GM19468 (cell line): ENCODE results near the gene CALD1.

Source experiments
- ATAC-seq: cut with Tn5 transposase; IDR thresholded peaks from one replicate; pipeline ENCODE4 v1.9.1; 2021; ENCODE audit warnings: mild to moderate bottlenecking, moderate library complexity, moderate number of reproducible peaks; ENCODE audit not compliant: unreplicated experiment; ENCODE audit errors: extremely low read depth

Gene CALD1

GRCh38 chr7:134851141-134851540, 71.7 kb downstream of the CALD1 start:
- no peak for ATAC-seq

- no peak for ATAC-seq
These were observed 73.2 kb downstream of the CALD1 start for GRCh38 chr7:134852625-134853024.

DNA sequence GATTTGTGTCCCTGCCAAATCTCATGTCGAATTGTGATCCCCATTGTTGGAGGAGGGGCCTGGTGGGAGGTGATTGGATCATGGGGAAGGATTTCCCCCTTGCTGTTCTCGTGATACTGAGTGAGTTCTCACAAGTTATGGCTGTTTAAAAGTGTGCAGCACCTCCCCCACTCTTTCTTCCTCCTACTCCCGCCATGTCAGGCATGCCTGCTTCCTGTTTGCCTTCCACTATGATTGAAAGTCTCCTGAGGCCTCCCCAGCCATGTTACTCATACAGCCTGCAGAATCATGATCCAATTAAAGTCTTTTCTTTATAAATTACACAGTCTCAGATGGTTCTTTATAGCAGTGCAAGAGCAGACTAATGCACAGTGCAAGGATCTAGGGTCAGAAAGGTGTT, 75.4 kb downstream of the CALD1 start:
- ATAC-seq, result no peak

DNA sequence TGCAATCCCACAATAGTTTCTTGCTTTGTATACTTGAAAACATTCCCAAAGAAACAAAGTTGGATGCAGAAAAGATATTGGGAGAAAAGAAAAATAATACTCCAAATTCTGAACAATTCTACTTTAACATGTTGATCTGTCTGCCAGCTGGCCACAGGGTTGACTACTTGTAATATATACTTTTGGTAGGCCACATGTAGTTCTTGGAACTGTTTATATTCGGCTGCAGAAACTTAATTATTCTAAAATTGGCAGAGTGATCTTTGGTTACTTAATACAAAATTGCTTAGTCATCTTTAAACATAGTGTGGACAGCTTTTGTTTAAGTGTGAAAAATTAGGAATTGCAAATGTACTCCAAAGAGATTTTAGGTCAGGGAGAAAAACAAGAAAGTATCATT, 76.0 kb downstream of the CALD1 start:
- no peak for ATAC-seq

DNA sequence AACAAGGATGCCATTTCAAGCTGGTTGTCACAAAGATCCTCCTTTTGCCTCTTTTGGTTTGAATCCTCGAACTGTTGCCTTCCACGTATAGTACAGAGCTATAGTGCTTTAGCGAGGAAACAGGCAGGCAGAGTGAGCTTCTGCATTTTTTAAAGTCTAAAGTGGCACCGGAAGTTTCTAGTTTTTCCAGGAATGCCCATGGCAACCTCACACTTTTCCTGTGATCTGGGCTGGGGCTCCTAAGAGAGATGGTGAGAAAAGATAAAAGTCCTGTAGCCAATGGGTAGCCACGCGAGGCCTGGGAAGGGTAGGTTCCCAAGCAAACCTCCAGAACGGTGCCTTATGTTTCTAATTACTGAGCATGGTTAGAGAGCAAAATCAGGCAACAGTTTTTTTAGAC, 76.7 kb downstream of the CALD1 start:
- no peak for ATAC-seq

DNA sequence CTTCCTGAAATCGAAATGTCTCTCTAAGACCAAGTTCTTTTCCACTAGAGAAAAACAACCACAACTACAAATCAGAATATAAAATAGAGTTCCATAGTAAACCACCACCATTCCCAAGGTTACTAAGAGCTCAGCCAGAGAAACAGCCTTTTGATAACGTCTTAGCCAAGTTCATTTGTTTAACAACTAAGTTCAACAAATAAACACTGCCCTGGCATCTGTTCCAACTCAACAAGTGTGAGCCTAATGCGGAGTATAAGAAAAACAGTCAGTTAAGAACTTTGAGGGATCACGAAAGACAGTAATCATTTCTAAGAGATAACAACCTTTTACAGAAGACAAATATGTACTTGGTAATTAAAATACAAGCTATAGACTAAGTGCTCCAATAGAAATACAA, 77.3 kb downstream of the CALD1 start:
- no peak for ATAC-seq

- no peak for ATAC-seq
These were observed 78.5 kb downstream of the CALD1 start for GRCh38 chr7:134857958-134858357.

- ATAC-seq, result no peak
These were observed 80.3 kb downstream of the CALD1 start for GRCh38 chr7:134859783-134860182.

DNA sequence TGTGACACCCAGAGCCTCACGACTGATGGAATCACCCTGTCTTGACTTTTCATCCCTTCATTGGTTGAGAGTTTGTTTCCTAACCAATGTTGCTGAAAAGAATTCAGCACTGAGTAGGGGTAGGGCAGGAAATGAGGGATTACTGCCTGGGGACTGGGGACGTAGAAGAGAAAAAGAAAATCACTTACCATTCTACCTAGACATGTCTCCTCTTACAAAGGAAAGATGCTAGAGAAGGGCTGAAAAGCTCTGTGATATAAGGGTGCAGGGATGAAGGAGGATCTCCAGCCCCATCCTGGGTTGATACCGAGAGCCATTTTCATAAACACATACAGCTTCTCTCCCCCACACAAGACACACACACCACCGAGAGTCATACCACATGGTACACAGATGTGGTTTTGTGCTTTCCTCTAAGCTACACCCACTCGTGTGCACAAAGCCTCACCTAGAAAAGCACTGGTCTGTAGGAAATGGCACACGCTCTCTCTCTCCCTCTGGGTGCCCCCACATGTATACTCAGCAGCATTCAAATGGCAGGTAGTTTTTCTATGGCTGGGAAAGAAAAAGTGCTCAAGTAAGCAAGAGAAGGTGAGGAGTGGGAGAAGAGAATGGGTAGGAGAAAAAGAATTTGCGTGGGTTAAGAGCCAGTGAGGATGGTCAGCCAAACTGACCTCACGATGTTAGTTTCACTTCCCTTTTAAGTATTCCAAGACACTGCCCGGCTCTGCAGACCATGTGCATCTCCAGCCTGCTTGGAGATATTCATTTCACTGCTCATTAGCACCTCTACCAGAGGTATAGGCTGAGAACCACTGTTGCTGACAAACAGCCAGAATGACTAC, 85.8 kb downstream of the CALD1 start:
- ATAC-seq, result peak; percentile 42

DNA sequence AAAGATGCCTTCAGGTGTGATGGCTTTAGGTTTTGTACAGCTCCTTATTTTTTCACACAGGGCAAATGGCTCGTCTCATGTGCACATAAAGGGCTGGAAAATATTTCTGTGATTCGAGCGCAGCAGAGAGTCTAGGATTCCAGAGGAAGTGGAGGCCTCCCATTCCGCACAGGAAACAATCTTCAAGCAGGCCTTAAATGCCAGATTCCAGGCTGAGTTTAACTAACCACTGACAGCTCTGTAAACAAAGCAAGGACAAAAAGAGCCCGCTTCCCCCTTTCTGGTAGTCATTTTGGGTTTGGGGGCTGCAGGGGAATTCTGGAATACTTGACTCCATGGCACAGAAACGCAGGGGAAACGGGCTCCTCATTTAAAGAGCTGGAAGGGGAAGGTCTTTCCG, 87.2 kb downstream of the CALD1 start:
- ATAC-seq, result no peak

GRCh38 chr7:134870156-134870555, 90.7 kb downstream of the CALD1 start:
- ATAC-seq, result no peak

- ATAC-seq, result no peak
These were observed 91.3 kb downstream of the CALD1 start for GRCh38 chr7:134870781-134871180.

DNA sequence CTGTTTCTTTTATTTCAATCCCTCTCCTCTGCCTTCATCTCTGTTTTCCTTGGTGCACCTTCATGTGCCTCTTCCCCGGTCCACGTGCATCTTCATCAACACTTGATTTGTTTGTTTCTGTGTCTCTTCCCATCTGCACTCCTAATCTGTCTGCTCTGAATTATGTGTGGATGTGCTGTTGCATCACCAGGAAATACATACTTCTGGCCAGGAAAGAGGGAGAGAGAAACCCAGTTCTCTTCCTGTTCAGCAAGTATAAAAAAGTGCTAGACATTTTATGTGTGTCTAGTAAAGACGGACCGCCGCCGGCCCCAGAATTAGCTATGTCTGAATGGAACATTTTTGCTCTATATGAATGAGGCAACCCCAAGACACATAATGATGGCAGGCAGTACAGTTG, 93.8 kb downstream of the CALD1 start:
- no peak for ATAC-seq

DNA sequence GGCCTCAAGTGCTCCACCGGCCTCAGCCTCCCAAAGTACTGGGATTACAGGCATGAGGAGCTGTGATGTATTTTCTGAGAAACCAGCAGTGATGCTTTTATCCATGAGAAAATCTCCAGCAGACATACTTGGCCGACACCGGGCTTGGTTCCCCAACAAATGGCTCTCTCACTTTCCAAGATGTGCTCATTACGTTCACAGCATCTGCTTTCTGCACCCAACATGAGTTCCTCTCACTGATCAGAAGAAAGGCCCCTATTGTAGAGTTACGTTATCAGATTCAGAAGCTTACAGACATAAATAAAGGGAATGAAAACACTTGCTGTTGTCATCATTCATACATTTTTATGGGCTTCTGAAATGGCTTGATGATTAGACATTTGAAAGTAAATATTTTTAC, 95.0 kb downstream of the CALD1 start:
- ATAC-seq, result no peak

- ATAC-seq, result no peak
These were observed 96.4 kb downstream of the CALD1 start for GRCh38 chr7:134875867-134876266.

DNA sequence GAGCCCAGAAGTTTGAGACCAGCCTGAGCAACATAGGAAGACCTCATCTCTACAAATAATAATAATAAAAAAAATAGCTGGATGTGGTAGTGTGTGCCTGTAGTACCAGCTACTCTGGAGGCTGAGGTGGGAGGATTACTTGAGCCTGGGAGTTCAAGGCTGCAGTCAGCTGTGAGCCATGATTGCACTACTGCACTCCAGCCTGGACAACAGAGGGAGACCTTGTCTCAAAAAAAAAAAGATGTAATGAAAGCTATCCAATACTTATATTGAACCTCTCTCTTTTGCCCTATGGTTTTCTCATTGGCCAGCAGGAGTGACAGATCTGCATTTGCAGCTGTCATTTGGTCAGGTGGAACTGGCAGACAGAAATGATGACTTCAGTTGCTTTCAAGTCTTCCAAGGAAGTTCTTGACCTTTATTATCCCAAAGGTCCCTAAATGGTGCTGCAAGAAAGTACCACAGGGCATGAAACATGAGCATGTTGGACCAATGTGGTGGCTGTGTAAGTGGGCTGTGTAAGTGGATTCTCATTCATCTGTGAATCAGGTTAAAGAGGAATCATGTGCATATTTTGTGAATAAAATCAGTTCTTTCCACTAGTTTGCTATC, 99.4 kb downstream of the CALD1 start:
- ATAC-seq, result no peak

DNA sequence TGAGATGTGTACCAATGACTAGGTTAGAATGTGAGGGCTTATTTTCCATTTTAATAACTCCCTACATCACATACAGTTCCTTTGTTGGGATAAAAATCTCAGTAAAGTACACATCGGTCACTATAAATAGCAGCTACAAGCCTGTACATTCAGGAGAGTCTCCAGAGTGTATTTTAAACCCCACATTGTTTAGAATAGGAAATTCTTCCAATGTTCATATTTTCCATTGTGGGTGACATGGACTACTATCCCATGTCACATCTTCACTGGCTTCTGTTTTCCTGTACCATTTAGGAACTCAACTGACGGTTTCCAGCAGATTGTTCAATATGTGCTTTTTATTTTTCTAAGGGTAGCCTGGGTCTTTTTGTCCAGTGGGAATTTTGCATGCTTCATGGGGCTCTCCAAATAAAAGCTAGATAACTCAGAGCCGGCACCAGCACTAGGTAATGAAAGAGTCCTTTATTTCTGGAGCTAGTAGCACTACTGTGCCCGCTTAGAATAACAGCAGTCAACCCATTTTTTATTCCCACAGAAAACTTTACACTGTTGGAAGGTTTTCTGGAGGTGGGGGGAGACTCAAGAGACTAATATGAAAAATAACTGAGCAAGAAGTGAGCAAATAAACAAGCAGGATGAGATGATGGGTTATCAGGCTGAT, 100.5 kb downstream of the CALD1 start:
- no peak for ATAC-seq

DNA sequence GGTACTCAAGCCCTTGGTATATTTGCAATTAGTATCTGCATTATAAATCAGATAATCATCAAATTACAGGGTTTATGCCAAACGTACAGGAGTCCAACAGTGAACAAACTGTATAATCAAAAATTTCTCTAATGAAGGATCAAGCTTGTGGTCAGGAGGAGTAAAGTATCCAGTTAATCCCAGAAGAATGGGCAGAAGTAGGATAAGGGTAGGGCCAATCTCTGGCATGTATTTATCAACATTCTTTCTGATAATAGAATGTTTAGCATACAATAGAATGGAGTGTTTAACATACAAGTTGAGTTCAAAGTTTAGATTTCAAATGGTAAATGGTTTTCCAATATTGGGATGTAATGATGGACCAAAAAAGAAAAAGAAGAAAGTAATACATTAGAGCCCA, 103.0 kb downstream of the CALD1 start:
- no peak for ATAC-seq

- ATAC-seq, result no peak
These were observed 106.5 kb downstream of the CALD1 start for GRCh38 chr7:134885967-134886352.

DNA sequence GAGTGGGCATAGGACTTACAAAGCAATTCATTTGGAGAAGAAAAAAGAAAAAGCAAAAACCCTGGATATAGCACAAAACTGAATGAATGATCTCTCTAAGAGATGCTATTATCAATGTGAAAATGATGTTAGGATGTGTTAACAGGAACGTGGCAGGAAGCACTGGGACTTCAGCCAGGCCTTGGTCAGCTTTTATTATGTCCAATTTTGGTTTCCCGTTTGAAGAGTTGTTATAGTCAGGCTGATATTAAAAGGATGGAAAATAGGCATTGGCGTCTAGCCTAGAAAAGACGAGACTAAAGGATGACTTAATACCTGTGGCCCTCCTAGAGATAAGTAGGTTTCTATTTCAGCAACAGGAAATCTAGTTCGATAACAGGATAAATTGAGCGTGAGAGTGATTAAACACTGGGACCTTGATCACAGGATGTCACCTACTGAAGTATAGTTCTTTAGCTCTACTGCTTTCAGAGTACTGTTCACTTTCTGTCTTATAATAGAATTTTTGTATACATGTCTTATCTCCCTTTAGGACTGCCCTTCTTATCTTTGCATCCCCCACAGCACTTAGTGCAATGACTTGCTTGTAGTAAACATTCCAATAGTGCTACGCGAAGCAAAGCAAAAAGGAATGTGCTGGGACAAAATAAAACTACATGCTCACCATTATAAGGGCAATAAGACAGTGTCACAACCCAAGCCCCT, 107.1 kb downstream of the CALD1 start:
- no peak for ATAC-seq

GRCh38 chr7:134887523-134887922, 108.1 kb downstream of the CALD1 start:
- ATAC-seq, result no peak
